Amygdala (tissue), 56 donors: ENCODE data around the gene ZNF223.

Experiments used
- DNase-seq, 56 donors: peaks; one replicate each; lab custom pipeline; 2025; lab: John Stamatoyannopoulos, UW

The ZNF223 gene

GRCh38 chr19:44069415-44069814 is 17.6 kb downstream of the ZNF223 start:
- no peak for DNase-seq

GRCh38 chr19:44071824-44072542 is 20.1 kb downstream of the ZNF223 start, which contains the start of gene ZNF284:
Gene ZNF284, plus strand, starts transcription at chr19:44072159. Its CDS starts 4,231 bp downstream, at chr19:44076390.
- peak; percentile 48 to 95 (median 82) for DNase-seq

- no peak for DNase-seq
Measured at GRCh38 chr19:44072543-44073401, 20.9 kb downstream of the ZNF223 start.

- no peak for DNase-seq
Measured at GRCh38 chr19:44076325-44076724, 24.5 kb downstream of the ZNF223 start.

- no peak for DNase-seq
Measured at GRCh38 chr19:44092108-44092507, 40.3 kb downstream of the ZNF223 start.

GRCh38 chr19:44093931-44094765 is 42.3 kb downstream of the ZNF223 start, which contains the start of gene ZNF224:
Gene ZNF224, plus strand, starts transcription at chr19:44094361. Its CDS starts 3,513 bp downstream, at chr19:44097874.
- DNase-seq, result peak; percentile 55 to 96 (median 88)

GRCh38 chr19:44107751-44108150 is 55.9 kb downstream of the ZNF223 start:
- no peak for DNase-seq

GRCh38 chr19:44109458-44109857 is 57.6 kb downstream of the ZNF223 start:
- no peak for DNase-seq

GRCh38 chr19:44111910-44112463 is 60.2 kb downstream of the ZNF223 start:
- DNase-seq, result peak in 12 of 56 donors; percentile 0 to 15 (median 4)

GRCh38 chr19:44112802-44113137 is 60.9 kb downstream of the ZNF223 start:
- no peak for DNase-seq

GRCh38 chr19:44113138-44113783 is 61.4 kb downstream of the ZNF223 start, which contains the start of gene ZNF225:
Gene ZNF225, plus strand, starts transcription at chr19:44113399. Its CDS starts 2,429 bp downstream, at chr19:44115828.
- peak; percentile 68 to 99 (median 97) for DNase-seq

GRCh38 chr19:44113784-44114390 is 62.1 kb downstream of the ZNF223 start:
- peak in 5 of 56 donors; percentile 3 to 13 (median 12) for DNase-seq
